Gastroesophageal sphincter (tissue), 4 donors: ENCODE data around the gene SLC22A6. TPM values are rescaled to one million over a fixed set of nuclear protein-coding genes. Genes with fewer than 3 reads are reported as not detected.

Source experiments
- ATAC-seq: fragments of 150-250 bp; one replicate; pipeline ENCODE4 v1.9.1; 2016; ENCODE audit warnings: mild to moderate bottlenecking, moderate library complexity
- H3K27ac ChIP-seq, 4 donors: fragments of 200-600 bp; sonication (generic) in 3 of 4; 1 replicate in 3 of 4; 2 replicates in 1 of 4; pipeline ENCODE4 v1.5.1; 2016 to 2019
- H3K27me3 ChIP-seq: fragments of 200-600 bp; sonication (generic); one replicate; pipeline ENCODE4 v1.5.1; 2019
- H3K36me3 ChIP-seq, 2 donors: fragments of 200-600 bp; sonication (generic); one replicate each; pipeline ENCODE4 v1.5.1; 2019; ENCODE audit warnings: control low read depth in 1 of 2
- H3K4me1 ChIP-seq, 3 donors: fragments of 200-600 bp; sonication (generic); 1 replicate in 2 of 3; 2 replicates in 1 of 3; pipeline ENCODE4 v1.5.1; 2016 to 2019; ENCODE audit warnings: control low read depth in 2 of 3
- H3K4me3 ChIP-seq, 2 donors: fragments of 200-600 bp; sonication (generic); one replicate each; pipeline ENCODE4 v1.5.1; 2019; ENCODE audit warnings: mild to moderate bottlenecking in 1 of 2, moderate library complexity in 1 of 2
- H3K9me3 ChIP-seq, 3 donors: fragments of 200-600 bp; sonication (generic); one replicate each; pipeline ENCODE4 v1.5.1; 2017 to 2019; ENCODE audit warnings: control low read depth in 2 of 3
- EP300 ChIP-seq: sonication (generic); formaldehyde crosslinking; IDR thresholded peaks from one replicate; pipeline ENCODE4 v1.6.1; 2017; ENCODE audit warnings: antibody characterized with exemption, mild to moderate bottlenecking
- POLR2A ChIP-seq, 2 donors: fragments of 450-650 bp; IDR thresholded peaks; one replicate each; pipeline ENCODE4 v1.6.1; 2017; ENCODE audit warnings: antibody characterized with exemption in 2 of 2, mild to moderate bottlenecking in 2 of 2, moderate library complexity in 1 of 2
- POLR2AphosphoS5 ChIP-seq: sonication (generic); formaldehyde crosslinking; IDR thresholded peaks from one replicate; pipeline ENCODE4 v1.6.1; 2017; ENCODE audit warnings: antibody characterized with exemption
- WGBS, 2 donors: methylation state at CpG; one replicate each; pipeline ENCODE4 v1.1.5; 2018; ENCODE audit warnings: low coverage in 1 of 2; 5-methylcytosine and 5-hydroxymethylcytosine counted together
- total RNA-seq, 4 donors: library from RNA; depleted of rRNA; stranded (reverse); fragments of >200 nt; gene quantifications; one replicate each; pipeline ENCODE4 v1.1.0, GENCODE V29; 2016
- TF ChIP-seq, protein P1 (sequence below), 4 experiments: fragments of 200-600 bp in 2 of 4; fragments of 450-650 bp in 2 of 4; sonication (generic) in 1 of 4; IDR thresholded peaks; one replicate each; pipeline ENCODE4 v1.5.1; 2017 to 2019; ENCODE audit warnings: antibody characterized with exemption in 4 of 4, mild to moderate bottlenecking in 2 of 4, moderate library complexity in 2 of 4

The SLC22A6 gene
- total RNA-seq, 4 donors from 2014 or later = not detected

- H3K9me3 ChIP-seq = no peaks in the 10 kb centered on the region
- H3K36me3 ChIP-seq = no peaks in the 10 kb centered on the region
- no peak overlapping the region for H3K4me3 ChIP-seq
- peaks cover 5% of the 10 kb centered on the region for H3K27me3 ChIP-seq
- H3K4me1 ChIP-seq = peaks cover 0 to 9% (median 0%) of the 10 kb centered on the region in 3 donors
- WGBS, 2 donors = 60 to 89% methylated on average over 1 to 2 of the region's 5 CpGs
- no peak for ATAC-seq
- TF ChIP-seq EP300 (no peak), POLR2AphosphoS5 (no peak), POLR2A (IDR thresholded peaks at IDR 0.05) (no peak)
- TF ChIP-seq, protein P1, sequence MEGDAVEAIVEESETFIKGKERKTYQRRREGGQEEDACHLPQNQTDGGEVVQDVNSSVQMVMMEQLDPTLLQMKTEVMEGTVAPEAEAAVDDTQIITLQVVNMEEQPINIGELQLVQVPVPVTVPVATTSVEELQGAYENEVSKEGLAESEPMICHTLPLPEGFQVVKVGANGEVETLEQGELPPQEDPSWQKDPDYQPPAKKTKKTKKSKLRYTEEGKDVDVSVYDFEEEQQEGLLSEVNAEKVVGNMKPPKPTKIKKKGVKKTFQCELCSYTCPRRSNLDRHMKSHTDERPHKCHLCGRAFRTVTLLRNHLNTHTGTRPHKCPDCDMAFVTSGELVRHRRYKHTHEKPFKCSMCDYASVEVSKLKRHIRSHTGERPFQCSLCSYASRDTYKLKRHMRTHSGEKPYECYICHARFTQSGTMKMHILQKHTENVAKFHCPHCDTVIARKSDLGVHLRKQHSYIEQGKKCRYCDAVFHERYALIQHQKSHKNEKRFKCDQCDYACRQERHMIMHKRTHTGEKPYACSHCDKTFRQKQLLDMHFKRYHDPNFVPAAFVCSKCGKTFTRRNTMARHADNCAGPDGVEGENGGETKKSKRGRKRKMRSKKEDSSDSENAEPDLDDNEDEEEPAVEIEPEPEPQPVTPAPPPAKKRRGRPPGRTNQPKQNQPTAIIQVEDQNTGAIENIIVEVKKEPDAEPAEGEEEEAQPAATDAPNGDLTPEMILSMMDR (IDR thresholded peaks at IDR 0.05) = no peak
- H3K27ac ChIP-seq = no peak overlapping the region
These were observed 26.2 kb upstream of the SLC22A6 start for GRCh38 chr11:63010934-63011439.

- ATAC-seq = no peak
- WGBS, 2 donors = 80 to 90% methylated on average over 2 of the region's 5 CpGs
These were observed 23.2 kb upstream of the SLC22A6 start for GRCh38 chr11:63007920-63008319.

GRCh38 chr11:63001456-63001855, 16.7 kb upstream of the SLC22A6 start:
- ATAC-seq = no peak
- Histone ChIP-seq H3K36me3 (no peaks in the 10 kb centered on the region), H3K27me3 (peaks cover 10% of the 10 kb centered on the region), H3K4me3 (no peak overlapping the region), H3K9me3 (no peaks in the 10 kb centered on the region), H3K4me1 (no peaks in the 10 kb centered on the region), H3K27ac (no peak overlapping the region)
- TF ChIP-seq, protein P1 (IDR thresholded peaks at IDR 0.05) = no peak
- TF ChIP-seq POLR2AphosphoS5 = no peak
- TF ChIP-seq EP300 = no peak
- no peak for TF ChIP-seq POLR2A (IDR thresholded peaks at IDR 0.05)
- 65 to 77% methylated on average over 6 to 9 of the region's 9 CpGs for WGBS, 2 donors

More at GRCh38 chr11:63007920-63008319, 23.2 kb upstream of the SLC22A6 start:
- no peak overlapping the region for H3K4me3 ChIP-seq
- no peaks in the 10 kb centered on the region for H3K9me3 ChIP-seq
- TF ChIP-seq EP300 = no peak
- no peak for TF ChIP-seq POLR2AphosphoS5
- TF ChIP-seq, protein P1 (IDR thresholded peaks at IDR 0.05) = no peak
- TF ChIP-seq POLR2A (IDR thresholded peaks at IDR 0.05) = no peak
- peaks cover 0 to 6% (median 0%) of the 10 kb centered on the region in 3 donors for H3K4me1 ChIP-seq
- no peaks in the 10 kb centered on the region for H3K36me3 ChIP-seq
- H3K27me3 ChIP-seq = no peaks in the 10 kb centered on the region
- H3K27ac ChIP-seq = no peak overlapping the region

DNA sequence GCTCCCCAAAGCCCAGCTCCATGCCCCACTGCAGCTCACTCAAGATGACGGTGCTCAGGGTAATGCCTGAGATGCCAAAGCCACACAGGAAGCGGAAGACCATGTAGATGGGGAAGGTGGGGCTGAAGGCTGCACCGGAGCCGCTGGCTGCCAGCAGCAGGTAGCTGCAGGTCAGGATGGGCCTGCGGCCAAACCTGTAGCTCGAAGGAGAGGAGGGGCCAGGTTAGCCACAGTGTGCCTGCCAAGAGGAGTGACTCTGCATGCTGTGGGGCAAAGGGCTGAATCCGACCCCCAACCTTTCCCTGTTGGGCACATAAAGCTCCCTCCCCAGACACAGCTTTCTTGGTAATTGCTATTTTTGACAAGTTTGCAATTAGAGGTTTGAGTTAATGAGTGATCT, 14.9 kb upstream of the SLC22A6 start:
- TF ChIP-seq, protein P1 (IDR thresholded peaks at IDR 0.05) = no peak
- TF ChIP-seq POLR2AphosphoS5 (no peak), POLR2A (IDR thresholded peaks at IDR 0.05) (no peak), EP300 (no peak)
- no peak for ATAC-seq
- Histone ChIP-seq H3K9me3 (no peaks in the 10 kb centered on the region), H3K36me3 (no peaks in the 10 kb centered on the region), H3K4me3 (no peak overlapping the region), H3K27me3 (peaks cover 10% of the 10 kb centered on the region), H3K27ac (no peak overlapping the region), H3K4me1 (no peaks in the 10 kb centered on the region)
- WGBS, 2 donors = 60 to 80% methylated on average over 1 to 2 of the region's 7 CpGs

DNA sequence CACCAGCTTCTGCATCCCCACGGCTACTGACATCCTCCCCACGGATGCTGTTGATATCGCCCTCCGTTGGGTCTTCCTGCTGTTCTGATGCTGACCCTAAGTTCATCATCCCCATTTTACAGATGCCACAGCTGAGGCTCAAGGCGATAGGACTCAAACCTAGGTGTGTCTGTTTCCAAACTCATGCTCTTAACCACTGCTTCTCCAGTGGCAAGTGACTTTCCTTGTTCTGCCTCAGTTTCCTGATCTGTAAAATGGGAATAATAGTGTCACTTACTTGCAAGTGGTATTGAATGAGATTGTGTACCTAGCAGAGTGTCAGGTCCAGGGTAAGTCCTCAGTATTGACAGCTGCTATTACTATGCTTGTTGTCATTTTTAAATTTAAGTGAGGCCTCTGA, 14.4 kb upstream of the SLC22A6 start:
- 91% methylated on average over 5 of the region's 5 CpGs; no CpG with 5 or more reads in 1 of the 2 donors for WGBS, 2 donors
- TF ChIP-seq, protein P1 (IDR thresholded peaks at IDR 0.05) = no peak
- no peak for TF ChIP-seq POLR2AphosphoS5
- no peak for TF ChIP-seq POLR2A (IDR thresholded peaks at IDR 0.05)
- no peak for TF ChIP-seq EP300
- H3K27me3 ChIP-seq = peaks cover 10% of the 10 kb centered on the region

More for the DNA sequence above, 14.4 kb upstream of the SLC22A6 start:
- no peak overlapping the region for H3K4me3 ChIP-seq
- ATAC-seq = no peak
- H3K4me1 ChIP-seq = no peaks in the 10 kb centered on the region
- H3K27ac ChIP-seq = no peak overlapping the region
- H3K36me3 ChIP-seq = no peaks in the 10 kb centered on the region
- no peaks in the 10 kb centered on the region for H3K9me3 ChIP-seq
